ENCODE data around the gene IMPG2.

Gene IMPG2

DNA sequence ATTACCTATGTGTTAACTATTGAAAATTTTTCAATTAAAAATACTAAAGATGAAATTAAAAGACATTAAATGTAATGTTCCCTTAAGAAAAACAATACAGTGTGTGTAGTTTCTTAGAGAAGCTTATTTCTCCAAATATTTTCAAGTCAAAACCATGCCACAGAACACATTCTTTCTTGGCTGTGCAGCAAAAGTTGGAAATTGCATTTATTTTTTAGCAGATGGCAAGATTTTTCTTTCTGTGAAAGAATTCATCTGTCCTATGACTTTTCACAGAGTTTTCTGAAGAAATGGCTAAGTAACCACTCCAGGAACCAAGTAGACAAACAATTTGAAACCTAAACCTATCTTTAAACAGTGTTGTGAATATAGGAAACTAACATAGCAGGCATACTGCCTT lies 47.2 kb downstream of the IMPG2 start:
- DNase-seq = no peak

DNA sequence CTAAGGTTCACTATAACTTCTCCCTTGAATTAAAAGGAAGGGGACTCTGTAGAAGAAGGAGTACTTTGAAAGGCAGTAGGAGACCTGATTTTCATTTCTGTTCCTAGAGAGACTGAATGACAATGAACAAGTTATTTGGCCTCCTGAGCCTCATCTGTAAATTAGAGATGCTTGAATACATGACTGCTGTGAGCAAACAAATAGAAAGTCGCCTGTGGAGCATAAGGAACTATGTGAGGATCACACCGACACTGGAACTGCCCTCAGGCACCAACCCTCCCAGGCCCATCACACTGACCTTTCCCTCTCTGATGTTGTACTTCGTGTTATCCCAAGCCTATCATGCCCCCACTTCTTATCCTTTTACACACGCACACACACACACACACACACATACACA lies 48.6 kb downstream of the IMPG2 start:
- DNase-seq = no peak

DNA sequence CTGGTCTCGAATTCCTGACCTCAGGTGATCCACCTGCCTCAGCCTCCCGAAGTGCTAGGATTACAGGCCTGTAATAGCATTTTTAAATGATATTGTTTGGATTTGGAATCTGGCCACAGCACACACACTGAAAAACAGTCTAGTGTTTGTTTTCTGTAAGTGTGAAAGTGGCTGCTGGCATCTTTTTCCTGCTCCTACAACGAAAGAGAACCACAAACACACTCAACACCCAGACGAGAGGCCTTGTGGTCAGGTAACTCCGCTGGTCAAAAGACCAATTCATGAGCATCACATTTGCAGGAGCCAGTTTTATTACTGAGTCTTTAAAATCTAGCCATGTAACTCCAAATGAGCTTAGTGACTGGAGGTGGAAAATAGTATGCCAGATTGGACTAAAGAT lies 50.2 kb downstream of the IMPG2 start:
- no peak for DNase-seq

DNA sequence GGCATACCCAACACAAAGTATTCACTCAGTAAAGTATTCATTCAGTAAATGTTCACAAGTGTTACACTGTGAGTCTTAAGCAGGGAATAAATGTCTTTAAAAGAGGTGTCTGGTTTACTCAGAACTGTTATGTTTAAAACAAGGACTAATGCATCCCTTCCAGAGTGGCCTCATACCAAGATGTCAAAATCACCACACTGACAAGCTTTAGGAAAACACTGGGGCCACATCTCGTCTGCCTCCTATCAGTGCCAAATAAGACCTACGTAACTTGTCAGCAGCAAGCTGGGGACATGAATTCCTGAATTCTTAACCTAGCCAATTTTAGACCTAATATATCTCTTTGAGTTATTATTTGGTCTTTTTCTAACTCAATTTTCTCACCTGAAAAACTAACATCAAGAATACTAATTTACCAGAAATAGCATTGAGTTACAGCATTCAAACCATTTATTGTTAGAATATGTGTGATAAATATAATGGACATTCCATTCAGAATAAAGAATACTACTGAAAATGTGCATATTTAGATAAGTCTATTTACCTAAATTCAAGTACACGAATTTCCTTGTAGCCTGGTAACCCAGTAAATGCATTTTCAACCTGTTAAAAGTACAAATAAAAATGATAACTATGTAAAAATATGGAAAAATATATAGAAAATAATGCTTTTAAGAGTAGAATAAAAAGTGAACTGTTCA lies 51.3 kb downstream of the IMPG2 start:
- DNase-seq = no peak

DNA sequence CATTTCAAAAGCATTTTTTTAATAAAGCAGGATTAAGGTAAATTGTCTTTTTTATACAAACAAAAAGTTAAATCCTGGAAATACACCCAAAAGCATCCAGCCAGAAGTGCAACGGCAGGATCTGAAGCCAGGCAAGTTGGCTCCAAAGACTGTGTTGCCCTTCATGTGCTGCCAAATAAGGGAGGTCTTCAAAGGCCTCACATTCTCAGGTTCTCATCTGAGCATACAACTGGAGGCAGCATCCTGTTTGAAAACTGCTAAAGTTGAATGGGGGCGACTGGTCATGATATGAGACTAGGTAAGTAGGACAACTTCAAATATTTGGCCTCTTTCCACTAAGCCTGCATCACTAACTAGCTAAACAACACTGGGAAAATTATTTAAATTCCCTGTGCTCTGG lies 52.2 kb downstream of the IMPG2 start:
- no peak for DNase-seq

DNA sequence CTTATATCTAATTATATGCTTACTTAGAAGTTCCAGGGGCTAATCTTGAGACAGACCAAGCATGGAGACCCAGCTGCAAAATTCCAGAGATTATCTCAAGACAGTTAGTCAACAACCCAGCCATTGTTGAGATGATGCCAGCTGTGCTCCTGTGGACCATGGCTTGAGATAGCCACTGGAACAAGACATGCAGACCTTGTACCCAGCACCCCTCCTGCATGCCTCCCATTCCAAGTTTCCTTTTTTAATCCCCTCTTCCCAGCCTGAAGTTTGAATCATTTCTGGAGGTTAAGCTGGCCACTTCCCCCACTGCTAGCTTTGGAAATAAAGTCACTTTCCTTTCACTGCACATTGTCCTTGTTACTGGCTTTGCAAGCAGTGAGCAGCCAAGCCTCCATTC lies 53.8 kb downstream of the IMPG2 start:
- no peak for DNase-seq

DNA sequence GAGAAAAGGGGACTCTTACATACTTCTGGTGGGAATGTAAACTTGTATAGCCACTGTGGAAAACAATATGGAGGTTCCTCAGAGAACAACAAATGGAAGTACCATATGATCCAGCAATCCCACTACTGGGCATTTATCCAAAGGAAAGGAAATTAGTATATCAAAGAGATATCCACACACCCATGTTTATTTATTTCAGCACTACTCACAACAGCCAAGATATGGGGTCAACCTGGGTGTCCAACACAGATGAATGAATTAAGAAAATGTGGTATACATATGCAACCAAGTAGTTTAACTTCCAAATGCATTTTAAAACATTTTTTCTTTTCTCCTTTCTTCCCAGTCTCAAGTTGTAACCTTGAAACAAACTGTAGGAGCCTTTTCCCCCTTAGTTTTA lies 54.3 kb downstream of the IMPG2 start:
- no peak for DNase-seq

DNA sequence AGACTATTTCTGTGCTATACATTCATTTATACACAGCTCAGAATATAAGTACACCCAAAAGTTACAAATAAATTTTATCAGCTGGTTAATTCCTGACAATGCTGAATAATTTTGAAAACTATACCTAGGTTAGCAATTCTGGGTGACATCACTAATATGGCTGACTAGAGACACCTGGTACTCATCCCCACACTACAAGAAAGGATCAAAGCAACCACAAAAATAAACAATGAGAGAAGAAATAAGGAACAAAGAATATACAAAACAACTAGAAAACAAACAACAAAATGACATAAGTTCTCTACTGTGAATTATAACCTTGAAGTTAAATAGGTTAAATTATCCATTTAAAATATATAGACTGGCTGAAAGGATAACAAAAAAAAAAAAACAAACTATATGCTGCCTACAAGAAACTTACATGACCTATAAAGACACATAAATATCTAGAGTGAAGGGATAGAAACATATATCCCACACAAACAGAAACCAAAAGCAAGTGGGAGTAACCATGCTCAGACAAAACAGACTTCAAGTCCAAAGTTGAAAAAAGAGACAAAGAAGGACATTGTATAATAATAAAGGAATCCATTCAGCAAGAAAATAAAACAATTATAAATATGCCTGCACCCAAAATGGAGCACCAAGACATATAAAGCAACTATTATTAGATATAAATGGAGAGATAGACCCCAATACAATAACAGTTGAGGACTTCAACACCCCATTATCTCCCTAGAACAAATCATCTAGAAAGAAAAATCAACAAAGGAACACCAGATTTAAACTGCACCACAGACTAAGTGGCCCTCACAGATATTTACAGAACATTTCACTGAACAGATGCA lies 57.8 kb downstream of the IMPG2 start:
- no peak for DNase-seq

DNA sequence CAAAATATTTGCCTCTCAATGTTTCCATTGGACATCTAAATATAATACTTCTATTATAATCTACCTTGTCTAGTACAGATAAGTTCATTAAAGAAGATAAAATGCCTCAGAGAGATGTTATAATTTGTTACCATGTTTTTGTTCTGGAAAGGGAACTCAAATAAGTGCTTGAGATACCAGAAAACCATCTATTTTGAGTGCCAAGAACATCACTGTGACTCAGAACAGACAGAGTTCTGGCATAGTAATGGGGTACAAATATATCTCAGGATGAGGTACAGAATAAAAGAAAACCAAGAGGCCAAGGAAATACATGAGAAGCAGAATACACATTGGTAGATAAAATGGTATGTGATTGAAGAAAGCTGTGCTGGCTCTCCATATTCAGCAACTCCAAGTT lies 58.9 kb downstream of the IMPG2 start:
- DNase-seq = no peak

DNA sequence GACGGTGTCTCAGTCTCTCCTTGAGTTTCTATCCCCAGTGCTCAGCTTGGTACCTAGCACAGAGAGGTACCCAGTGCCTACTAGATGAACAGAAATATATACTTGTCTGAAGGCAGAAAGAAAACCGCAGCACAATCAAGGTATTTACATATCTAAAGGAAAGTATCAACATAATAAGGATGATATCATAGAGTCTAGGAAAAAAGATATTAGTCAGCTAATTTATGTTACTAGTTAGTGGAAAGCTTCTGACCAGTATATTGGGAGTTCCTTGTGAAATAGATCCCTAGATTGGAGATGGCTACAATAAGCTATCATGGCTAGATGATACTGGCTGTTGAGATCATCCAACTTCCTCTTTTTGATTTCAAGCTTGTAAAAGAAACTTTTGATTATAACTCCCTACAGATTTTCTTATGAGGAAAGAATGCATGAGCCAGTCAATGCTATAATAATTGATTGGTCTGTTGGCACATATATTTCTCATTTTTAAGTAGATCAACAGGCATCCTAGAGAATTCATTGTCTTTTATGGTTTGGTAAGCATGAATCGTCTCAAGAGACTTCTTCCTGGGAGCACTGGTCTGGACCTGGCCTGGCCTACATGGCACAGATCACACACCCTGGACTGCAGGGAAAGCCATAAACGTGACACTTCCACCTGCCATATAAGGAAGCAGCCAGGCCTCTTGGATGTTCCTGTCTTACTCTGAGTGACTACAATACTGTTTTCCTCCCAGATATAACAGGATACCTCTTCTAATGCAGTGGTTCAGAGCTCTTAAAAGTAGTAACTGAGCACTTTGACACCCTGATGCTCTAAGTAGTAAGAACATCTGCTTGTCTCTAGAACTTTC lies 60.7 kb downstream of the IMPG2 start:
- DNase-seq = no peak

DNA sequence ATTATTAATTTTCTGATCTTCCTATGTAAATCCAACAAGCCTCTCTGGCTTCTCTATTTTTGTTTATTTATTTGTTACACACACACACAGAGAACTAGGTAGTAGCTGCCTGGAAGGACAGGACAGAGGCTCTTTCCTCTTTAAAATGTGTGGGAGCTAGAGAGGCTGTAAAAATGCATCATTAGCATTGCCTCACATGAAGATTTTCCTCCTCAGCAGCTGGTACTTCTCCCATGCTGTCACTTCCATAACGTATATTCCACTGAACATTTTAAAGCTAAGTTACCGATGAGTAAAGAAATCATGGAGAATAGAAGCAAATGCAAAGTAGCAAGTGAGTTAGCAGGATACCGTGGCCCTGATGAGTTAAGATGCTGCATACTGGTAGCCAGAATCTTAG lies 63.9 kb downstream of the IMPG2 start:
- no peak for DNase-seq

DNA sequence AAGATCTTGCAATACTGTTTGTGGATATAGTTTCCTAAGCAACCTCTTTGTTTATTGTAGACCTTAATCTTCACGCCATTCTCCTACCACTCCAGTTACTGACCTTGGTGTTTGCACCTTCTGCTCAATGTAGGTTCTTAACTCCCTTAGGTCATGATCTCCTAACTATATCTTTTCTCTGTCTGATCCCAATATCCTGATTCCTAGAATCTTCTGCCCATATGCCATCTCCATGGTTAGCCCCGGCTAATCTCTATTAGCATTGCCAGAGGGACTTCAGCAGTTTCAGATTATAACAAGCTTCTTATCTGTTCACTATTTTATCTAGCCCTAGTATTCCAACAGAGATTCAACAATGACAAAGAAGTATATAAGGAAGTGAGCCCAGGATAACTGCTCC lies 64.9 kb downstream of the IMPG2 start:
- no peak for DNase-seq

DNA sequence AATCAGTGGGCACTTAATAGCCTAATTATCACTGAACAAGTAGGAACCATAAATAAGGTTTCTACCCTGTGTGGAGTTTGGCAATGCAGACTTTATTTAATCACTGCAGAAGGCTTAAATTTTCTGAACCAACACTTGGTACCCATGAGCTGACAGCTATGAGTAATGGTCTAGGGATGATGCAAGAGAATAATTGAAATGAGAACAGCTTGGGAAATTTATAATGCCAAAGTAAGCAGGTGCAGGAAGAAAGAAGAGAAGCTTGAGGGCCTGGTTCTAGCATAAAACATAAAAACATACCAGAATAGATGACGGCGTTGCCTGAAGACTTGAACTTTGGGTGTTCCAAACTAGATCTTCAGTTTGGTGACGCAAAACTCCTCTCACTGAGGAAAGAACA lies 67.0 kb downstream of the IMPG2 start:
- DNase-seq = no peak

DNA sequence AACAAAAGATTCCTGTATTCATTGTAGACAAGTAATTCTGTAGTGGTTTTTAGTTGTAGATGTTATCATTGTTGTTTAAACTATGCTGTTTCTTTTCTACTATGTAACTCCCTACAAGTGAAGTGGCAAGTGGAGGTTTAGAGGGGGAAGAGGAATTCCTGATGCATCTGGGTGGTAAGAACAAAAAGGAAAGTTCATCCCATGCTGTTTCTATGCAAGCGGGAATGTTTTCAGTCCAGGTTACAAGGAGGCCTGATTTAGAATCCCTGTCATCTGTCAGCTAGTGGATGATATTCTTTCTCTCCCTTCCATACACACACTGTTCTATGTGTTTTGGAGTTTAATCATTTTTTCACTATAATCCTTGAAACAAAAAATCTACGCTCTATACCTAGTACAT lies 67.4 kb downstream of the IMPG2 start:
- DNase-seq = no peak

DNA sequence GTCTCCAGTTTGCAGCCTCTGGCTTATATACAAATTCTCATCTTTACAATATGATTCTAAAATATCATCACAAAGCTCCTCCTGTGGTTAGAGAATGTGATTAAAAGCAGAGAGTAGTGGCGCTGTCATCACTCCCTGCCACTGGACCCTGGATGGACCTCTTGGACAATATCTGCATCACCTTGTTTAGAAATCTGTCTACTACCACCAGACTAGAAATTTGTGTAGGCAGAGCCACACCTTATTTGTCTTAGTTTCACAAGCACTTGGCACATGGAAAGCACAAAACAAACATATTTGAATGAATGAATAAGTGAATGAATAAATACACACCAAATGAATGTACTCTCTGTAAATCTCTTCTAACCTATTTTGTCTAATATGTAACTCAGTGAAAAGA lies 68.1 kb downstream of the IMPG2 start:
- no peak for DNase-seq

DNA sequence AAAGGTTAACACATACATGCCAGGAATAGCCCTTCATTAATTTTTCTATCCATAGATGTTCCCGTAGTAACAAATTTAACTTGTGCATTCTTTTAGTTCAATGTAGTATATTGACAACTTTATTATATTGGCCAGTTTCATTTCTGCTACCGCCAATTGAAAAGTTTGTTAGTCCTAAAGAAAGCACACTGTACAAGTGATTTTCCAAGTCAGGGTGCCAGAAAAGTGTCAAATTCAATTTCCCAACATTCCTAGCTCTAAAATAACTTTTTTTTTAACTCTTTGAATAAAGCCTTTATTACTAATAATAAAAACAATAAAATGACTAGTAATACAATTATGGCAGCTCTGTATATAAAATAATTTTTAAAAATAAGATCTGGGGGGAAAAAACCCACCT lies 68.9 kb downstream of the IMPG2 start:
- no peak for DNase-seq

DNA sequence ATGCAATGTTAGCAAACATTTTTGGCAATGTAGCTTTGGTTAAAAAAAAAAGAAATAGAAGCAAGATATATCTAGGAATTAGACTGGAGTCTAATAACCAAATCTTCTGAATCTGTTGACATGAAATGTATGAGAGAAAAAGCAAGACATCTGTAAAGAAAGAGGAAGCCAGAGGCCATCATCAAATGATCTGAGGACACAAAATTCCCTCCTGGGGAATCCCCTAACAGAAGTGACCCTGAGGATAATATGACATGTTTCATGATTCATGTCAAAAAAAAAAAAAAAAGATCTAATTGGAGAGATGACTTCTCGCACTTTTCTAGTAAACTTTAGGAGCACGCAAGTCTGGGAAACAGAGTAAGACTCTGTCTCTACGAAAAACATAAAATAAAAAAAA lies 70.9 kb downstream of the IMPG2 start:
- DNase-seq = no peak

DNA sequence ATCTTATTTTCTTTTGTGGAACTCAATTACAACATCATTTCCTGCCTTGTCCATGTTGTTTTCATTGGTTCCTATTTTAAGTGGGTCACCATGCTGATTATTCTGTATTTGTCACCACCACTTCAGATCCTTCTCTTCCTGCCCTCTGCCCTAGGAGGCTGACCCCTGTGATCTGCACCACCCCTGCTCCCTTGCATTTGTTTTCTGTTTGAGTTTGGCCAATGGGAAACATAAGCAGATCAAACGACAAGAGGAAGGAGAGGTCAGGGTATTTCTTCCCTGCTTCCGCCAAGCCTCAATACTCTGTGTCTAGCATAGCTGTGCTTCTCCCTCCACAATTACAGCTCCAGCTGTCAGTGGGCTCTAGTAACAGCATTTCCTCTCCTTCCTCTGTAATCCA lies 71.6 kb downstream of the IMPG2 start:
- DNase-seq = no peak

DNA sequence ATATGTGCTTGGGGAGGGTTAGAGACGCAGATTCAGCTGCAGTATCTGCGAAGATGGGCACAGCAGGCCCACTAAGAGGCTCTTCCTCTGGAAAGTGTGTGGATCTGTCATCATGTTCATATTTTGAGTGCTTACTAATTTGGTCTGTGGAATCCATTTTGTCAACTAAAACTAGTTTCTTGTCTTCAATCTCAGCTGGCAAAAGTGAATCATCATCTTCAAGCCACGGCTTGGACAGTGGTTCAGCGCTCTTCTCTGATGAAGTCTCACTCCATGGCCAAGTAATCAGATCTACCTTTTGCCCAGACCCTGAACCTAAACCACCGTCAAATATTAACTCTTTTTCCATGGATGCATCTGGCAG lies 76.2 kb downstream of the IMPG2 start:
- no peak for DNase-seq

DNA sequence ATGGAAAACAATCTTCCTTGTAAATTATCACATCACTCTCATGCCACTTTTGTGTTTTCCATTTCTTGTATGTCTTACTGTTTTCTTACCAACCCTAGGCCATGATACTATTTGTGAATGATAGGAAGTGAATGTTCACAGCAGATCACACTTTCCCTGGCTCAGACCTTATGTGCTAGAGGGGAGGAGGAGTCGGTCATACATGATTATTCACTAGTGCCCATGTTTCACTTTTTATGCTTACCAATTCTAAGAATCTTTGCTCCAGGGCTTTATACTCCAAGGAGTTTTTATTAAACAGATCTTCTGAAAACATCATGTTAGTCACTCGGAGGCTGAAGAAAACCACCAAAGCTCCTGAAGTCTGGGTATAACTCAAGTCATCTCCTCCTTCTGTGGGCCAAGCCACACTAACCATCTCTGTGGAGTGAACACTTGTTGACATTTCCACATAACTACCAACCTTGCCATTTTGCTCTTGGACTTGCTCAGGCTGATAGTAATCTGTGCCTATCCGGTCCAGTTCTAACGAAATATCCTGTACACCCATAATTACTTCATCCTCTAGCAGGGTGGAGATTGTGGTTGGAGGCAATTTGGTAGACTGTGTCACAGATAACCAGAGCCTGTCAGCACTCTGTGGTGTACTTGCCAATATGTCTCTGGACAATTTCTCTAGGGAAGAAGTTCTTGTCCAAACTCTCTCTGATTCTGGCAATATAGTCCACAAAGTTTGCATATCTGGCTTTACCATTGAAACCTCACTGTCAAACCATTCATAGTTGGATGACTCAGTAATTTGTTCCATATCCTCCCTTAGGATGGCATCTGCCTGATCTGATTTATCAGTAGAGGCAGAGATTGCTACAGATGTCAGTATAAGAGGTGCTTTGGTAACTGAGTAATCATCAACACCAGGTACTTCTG lies 76.8 kb downstream of the IMPG2 start:
- no peak for DNase-seq

DNA sequence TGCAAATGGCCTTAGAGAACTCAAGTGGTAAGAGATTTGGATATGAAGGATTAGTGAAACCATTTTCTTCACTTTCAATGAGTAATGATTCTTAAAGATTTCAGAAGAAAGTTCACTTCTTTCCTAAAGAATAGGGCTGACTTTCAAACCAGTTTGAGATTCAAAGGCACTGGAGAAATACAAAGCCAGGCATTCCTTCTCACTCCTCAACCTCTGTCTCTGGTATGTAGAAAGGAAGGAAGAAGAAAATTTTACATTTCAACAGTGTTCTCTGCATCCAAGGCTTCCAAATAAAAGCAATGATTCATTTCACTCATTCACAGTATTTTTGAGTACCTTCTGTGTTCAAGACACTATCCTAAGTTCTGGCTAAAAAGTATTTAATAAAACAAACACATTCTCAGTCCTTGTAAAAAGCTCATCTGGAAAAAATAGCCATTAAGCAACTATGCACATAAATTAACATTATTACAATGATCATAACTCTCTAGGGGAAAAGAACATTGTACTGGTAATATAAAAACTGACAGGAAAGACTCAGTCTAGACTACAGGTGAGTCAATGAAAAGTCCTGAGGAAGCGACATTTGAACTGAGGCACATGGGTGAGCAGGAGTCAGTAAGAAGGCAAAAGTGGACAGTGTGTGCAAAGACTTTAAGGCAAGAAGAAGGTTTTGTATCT lies 79.5 kb downstream of the IMPG2 start:
- no peak for DNase-seq

DNA sequence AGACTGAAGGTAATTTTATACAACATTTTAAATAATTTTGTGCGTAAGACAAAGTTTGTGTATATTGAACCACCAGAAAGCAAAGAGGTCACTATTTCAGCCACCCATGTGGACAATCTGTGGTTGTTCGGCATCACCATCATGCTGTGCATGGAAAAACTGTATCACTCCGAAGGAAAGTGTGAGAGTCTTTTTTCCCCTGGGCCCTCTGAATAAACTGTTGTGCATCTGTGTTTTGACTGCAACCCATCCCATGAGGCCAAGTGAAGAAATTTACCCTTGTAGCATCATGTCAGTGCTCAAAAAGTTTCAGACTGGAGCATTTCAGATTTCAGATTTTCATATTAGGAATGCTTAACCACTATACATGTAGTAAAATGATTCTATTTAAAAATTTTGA lies 85.3 kb downstream of the IMPG2 start:
- DNase-seq = no peak
